Panc1 (cell line): ENCODE results near the gene DAB1. TPM values are rescaled to one million over a fixed set of nuclear protein-coding genes. Genes with fewer than 3 reads are reported as not detected.

Experiments used
- ATAC-seq: fragments of 200-7000 bp; cut with Tn5 transposase; 2 replicates; pipeline ENCODE4 v1.9.1; 2020; ENCODE audit warnings: mild to moderate bottlenecking, moderate library complexity
- BruUV-seq: library from RNA; stranded (reverse); fragments of 400-500 nt; replicated peaks from 2 replicates; lab custom pipeline; 2021; lab: Mats Ljungman, UMichigan
- CTCF ChIA-PET: fragments of 300-600 bp; sonication (Branson Sonifier 250); formaldehyde crosslinking; loops from one replicate; lab custom pipeline; 2022; ENCODE audit warnings: antibody characterized with exemption; lab: Charles Lee
- POLR2A ChIA-PET: fragments of 300-600 bp; sonication (Branson Sonifier 250); formaldehyde crosslinking; loops from one replicate; lab custom pipeline; 2022; ENCODE audit warnings: antibody characterized with exemption; lab: Charles Lee
- DNase-seq: peaks from one replicate; pipeline ENCODE4 v3.0.0-alpha.2; 2010; ENCODE audit warnings: low read depth, low spot score
- H3K27ac ChIP-seq: 2 replicates; pipeline ENCODE4 v1.5.1; 2011; ENCODE audit warnings: mild to moderate bottlenecking, low read length, inconsistent platforms
- H3K27me3 ChIP-seq: fragments of 200-500 bp; sonication (Bioruptor generic); 2 replicates; pipeline ENCODE4 v1.6.0; 2014; ENCODE audit warnings: low read length, inconsistent platforms; ENCODE audit not compliant: control insufficient read depth, insufficient read depth
- H3K36me3 ChIP-seq: fragments of 200-500 bp; sonication (Bioruptor generic); 2 replicates; pipeline ENCODE4 v1.5.1; 2014; ENCODE audit warnings: inconsistent platforms, mild to moderate bottlenecking, low read length, moderate library complexity; ENCODE audit not compliant: control insufficient read depth, insufficient read depth
- H3K4me1 ChIP-seq: 2 replicates; pipeline ENCODE4 v1.5.1; 2011; ENCODE audit warnings: inconsistent platforms, mild to moderate bottlenecking, low read length, moderate library complexity; ENCODE audit not compliant: control insufficient read depth, insufficient read depth
- H3K4me3 ChIP-seq, 2 experiments: 2 replicates each; pipeline ENCODE4 v1.5.1; 2011 to 2012; ENCODE audit warnings: low read depth in 2 of 2, low read length in 2 of 2, mild to moderate bottlenecking in 2 of 2, inconsistent platforms in 1 of 2, moderate library complexity in 1 of 2
- H3K9me3 ChIP-seq: fragments of 200-500 bp; sonication (Bioruptor generic); 2 replicates; pipeline ENCODE4 v1.5.1; 2014; ENCODE audit warnings: low read depth, mild to moderate bottlenecking, inconsistent platforms, low read length, moderate library complexity; ENCODE audit not compliant: control insufficient read depth, insufficient read depth
- CTCF ChIP-seq: fragments of 450-650 bp; IDR thresholded peaks from 2 replicates; pipeline ENCODE4 v1.5.1; 2017; ENCODE audit warnings: mild to moderate bottlenecking
- POLR2AphosphoS5 ChIP-seq: IDR thresholded peaks from 2 replicates; pipeline ENCODE4 v1.6.1; 2012; ENCODE audit warnings: mild to moderate bottlenecking, low read depth, low read length, moderate library complexity
- REST ChIP-seq, 2 experiments: IDR thresholded peaks; 2 replicates each; pipeline ENCODE4 v1.6.1; 2011 to 2012; ENCODE audit warnings: low read depth in 2 of 2, control low read depth in 1 of 2, low read length in 1 of 2, mild to moderate bottlenecking in 1 of 2, moderate library complexity in 1 of 2; ENCODE audit not compliant: insufficient read depth in 1 of 2
- SIN3A ChIP-seq: IDR thresholded peaks from 2 replicates; pipeline ENCODE4 v1.6.1; 2012; ENCODE audit warnings: low read depth, mild to moderate bottlenecking, low read length, moderate library complexity, borderline replicate concordance; ENCODE audit not compliant: insufficient read depth
- TCF7L2 ChIP-seq: IDR thresholded peaks from 2 replicates; pipeline ENCODE4 v1.6.1; 2011; ENCODE audit warnings: mild to moderate bottlenecking, low read depth, low read length, inconsistent platforms
- in situ Hi-C: cut with HindIII; loops from 2 replicates; pipeline ENCODE4 v1.10.0; 2016; ENCODE audit warnings: low sequenced_read_pairs, low pct_unique_long_range_greater_than_20kb
- intact Hi-C: fragments of 100-400 bp; cut with micrococcal nuclease; formaldehyde crosslinking; loops from one replicate; pipeline ENCODE4 v1.10.0; 2022; ENCODE audit not compliant: unreplicated experiment
- total RNA-seq: library from RNA; stranded (reverse); gene quantifications from one replicate; pipeline ENCODE4 v1.2.1, GENCODE V29; 2021; ENCODE audit not compliant: unreplicated experiment

DAB1 gene
- total RNA-seq, 1 experiment from 2014 or later = 0.05 TPM

GRCh38 chr1:57089855-57090254 lies 334.0 kb downstream of the DAB1 start:
- DNase-seq (no peak), ATAC-seq (no peak)
- Histone ChIP-seq H3K27ac (no peak overlapping the region), H3K4me3 (no peak overlapping the region), H3K27me3 (no peaks in the 10 kb centered on the region; the same call in 1 of the 2 replicates), H3K9me3 (no peaks in the 10 kb centered on the region), H3K4me1 (no peaks in the 10 kb centered on the region), H3K36me3 (no peaks in the 10 kb centered on the region)
- in situ Hi-C loops (no loop called here), intact Hi-C loops (no loop called here)
- POLR2A ChIA-PET = no interaction called here
- no peak for TF ChIP-seq REST (IDR thresholded peaks at IDR 0.05; ENCODE audit: insufficient read depth in 1 of 2, low read depth in 2 of 2, low read length in 1 of 2)
- TF ChIP-seq CTCF = no peak
- TF ChIP-seq TCF7L2 = no peak
- no peak for TF ChIP-seq POLR2AphosphoS5
- no peak for TF ChIP-seq SIN3A
- BruUV-seq = no TSS peak
- CTCF ChIA-PET = no interaction called here

- Histone ChIP-seq H3K36me3 (no peaks in the 10 kb centered on the region), H3K9me3 (no peaks in the 10 kb centered on the region), H3K4me1 (no peaks in the 10 kb centered on the region), H3K27me3 (no peaks in the 10 kb centered on the region; the same call in 1 of the 2 replicates), H3K4me3 (no peak overlapping the region), H3K27ac (no peak overlapping the region)
- TF ChIP-seq CTCF = no peak
- no peak for TF ChIP-seq REST (IDR thresholded peaks at IDR 0.05; ENCODE audit: insufficient read depth in 1 of 2, low read depth in 2 of 2, low read length in 1 of 2)
- no peak for TF ChIP-seq POLR2AphosphoS5
- no peak for TF ChIP-seq SIN3A
- TF ChIP-seq TCF7L2 = no peak
- DNase-seq = no peak
- in situ Hi-C loops (no loop called here), intact Hi-C loops (no loop called here)
- no TSS peak for BruUV-seq
- ATAC-seq = no peak
- ChIA-PET POLR2A (no interaction called here), CTCF (no interaction called here)
Observed at GRCh38 chr1:57089221-57089620, 334.6 kb downstream of the DAB1 start.
